Caco-2 (cell line): ENCODE measurements around the gene CAMK1D. TPM values are rescaled to one million over a fixed set of nuclear protein-coding genes. Genes with fewer than 3 reads are reported as not detected.

Experiments
- BruUV-seq: library from RNA; stranded (reverse); fragments of 400-500 nt; replicated peaks from 2 replicates; lab custom pipeline; 2021; lab: Mats Ljungman, UMichigan
- CTCF ChIA-PET: fragments of 300-600 bp; sonication (Branson Sonifier 250); formaldehyde crosslinking; loops from one replicate; lab custom pipeline; 2022; ENCODE audit warnings: antibody characterized with exemption; lab: Charles Lee
- POLR2A ChIA-PET: fragments of 300-600 bp; sonication (Branson Sonifier 250); formaldehyde crosslinking; loops from one replicate; lab custom pipeline; 2022; ENCODE audit warnings: antibody characterized with exemption; lab: Charles Lee
- DNase-seq, 2 experiments: peaks; one replicate each; pipeline versions ENCODE4 v3.0.0 to v3.0.0-alpha.2; 2020 to 2022
- H3K27me3 ChIP-seq: replicated peaks from 2 replicates; pipeline ENCODE4 v1.6.0; 2011; ENCODE audit warnings: low read length; ENCODE audit not compliant: control insufficient read depth, insufficient read depth
- H3K36me3 ChIP-seq: 2 replicates; pipeline ENCODE4 v1.5.1; 2011; ENCODE audit warnings: low read length; ENCODE audit not compliant: control insufficient read depth, insufficient read depth
- H3K4me1 ChIP-seq: fragments of 250-450 bp; sonication (Bioruptor Pico); 2 replicates; pipeline ENCODE4 v1.5.1; 2020; ENCODE audit warnings: mild to moderate bottlenecking
- H3K4me3 ChIP-seq: 2 replicates; pipeline ENCODE4 v1.5.1; 2011; ENCODE audit warnings: low read depth, mild to moderate bottlenecking, control low read depth, low read length
- H3K9me3 ChIP-seq: fragments of 250-450 bp; sonication (Bioruptor Pico); 2 replicates; pipeline ENCODE4 v1.5.1; 2020; ENCODE audit warnings: mild to moderate bottlenecking, moderate library complexity
- H3K27ac Mint-ChIP-seq: one replicate; pipeline ENCODE4 v1.8.0; 2022; ENCODE audit warnings: mixed read lengths; ENCODE audit not compliant: unreplicated experiment
- H3K27me3 Mint-ChIP-seq: one replicate; pipeline ENCODE4 v1.8.0; 2022; ENCODE audit warnings: mixed read lengths; ENCODE audit not compliant: insufficient read depth, unreplicated experiment
- H3K36me3 Mint-ChIP-seq: one replicate; pipeline ENCODE4 v1.8.0; 2022; ENCODE audit warnings: mild to moderate bottlenecking, mixed read lengths; ENCODE audit not compliant: insufficient read depth, unreplicated experiment
- H3K4me1 Mint-ChIP-seq: one replicate; pipeline ENCODE4 v1.8.0; 2022; ENCODE audit warnings: low read depth, mixed read lengths; ENCODE audit not compliant: unreplicated experiment
- H3K4me3 Mint-ChIP-seq: one replicate; pipeline ENCODE4 v1.8.0; 2022; ENCODE audit warnings: mild to moderate bottlenecking, moderate library complexity, mixed read lengths; ENCODE audit not compliant: unreplicated experiment
- H3K9me3 Mint-ChIP-seq: one replicate; pipeline ENCODE4 v1.8.0; 2022; ENCODE audit warnings: mixed read lengths; ENCODE audit not compliant: unreplicated experiment
- intact Hi-C: fragments of 100-400 bp; cut with micrococcal nuclease; formaldehyde crosslinking; loops from one replicate; pipeline ENCODE4 v1.10.0; 2022; ENCODE audit not compliant: unreplicated experiment
- total RNA-seq: library from RNA; stranded (reverse); gene quantifications from 2 replicates; pipeline ENCODE4 v1.2.3, GENCODE V29; 2022
- TF ChIP-seq, protein P1 (sequence below), 2 experiments: fragments of 200-600 bp in 1 of 2; IDR thresholded peaks; 1 replicate in 1 of 2; 2 replicates in 1 of 2; pipeline versions ENCODE4 v1.5.1 to v1.8.0; 2011 to 2022; ENCODE audit warnings: antibody characterized with exemption in 1 of 2, control low read depth in 1 of 2, inconsistent platforms in 1 of 2, low read depth in 1 of 2, low read length in 1 of 2, mild to moderate bottlenecking in 1 of 2, moderate library complexity in 1 of 2; ENCODE audit not compliant: insufficient read depth in 1 of 2, severe bottlenecking in 1 of 2, unreplicated experiment in 1 of 2

Gene CAMK1D
- total RNA-seq, 1 experiment from 2014 or later, result 10.9 TPM

DNA sequence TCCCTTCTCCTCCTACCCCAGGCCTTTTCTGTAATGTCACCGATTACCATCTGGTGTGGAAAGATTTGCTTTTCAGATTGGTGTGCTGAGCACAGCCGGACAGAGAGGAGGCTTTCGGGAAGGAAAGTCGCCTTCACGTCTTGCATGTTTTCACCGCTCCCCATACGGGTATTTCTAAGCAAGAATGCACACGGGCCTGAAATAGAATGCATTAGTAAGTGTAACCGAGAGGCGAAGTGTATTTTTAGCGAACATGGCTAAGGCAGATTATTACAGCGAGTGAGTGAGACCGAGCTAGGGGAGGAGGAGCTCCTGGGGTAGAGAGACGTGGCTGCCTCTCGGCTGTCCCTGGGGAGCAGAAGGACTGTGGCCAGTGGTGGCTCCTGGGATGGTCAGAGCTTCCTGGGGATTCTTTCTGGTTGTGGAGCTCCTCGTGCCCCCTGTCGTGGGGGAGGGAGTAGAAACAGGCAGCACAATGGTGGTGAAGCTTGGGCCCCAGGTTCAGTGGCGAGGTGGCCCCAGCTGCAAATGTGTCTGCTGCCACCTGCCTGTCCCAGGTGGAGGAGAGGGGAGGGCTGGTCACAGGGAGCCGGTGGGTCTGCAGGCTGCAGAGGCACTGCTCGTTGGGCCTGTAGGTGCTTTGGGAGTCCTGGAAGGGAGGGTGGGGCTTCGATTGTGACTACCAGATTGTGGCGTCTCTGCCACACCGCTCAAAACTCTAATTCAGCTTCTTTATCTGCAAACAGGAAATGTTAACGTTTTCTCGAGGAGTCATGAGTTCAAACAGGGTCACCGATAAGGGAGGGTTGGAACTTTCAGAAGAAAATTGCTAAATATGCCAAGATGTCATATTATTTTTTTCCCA, 135.8 kb downstream of the CAMK1D start:
- Histone ChIP-seq H3K27me3 (no peaks in the 10 kb centered on the region), H3K4me3 (peak overlapping the region; percentile 2; the same call in 1 of the 2 replicates), H3K36me3 (no peaks in the 10 kb centered on the region), H3K9me3 (peaks cover 7% of the 10 kb centered on the region; the same call in 1 of the 2 replicates), H3K4me1 (peaks cover 13% of the 10 kb centered on the region)
- no TSS peak for BruUV-seq
- CTCF ChIA-PET, result interaction anchor here (0.8 to 1.9 kb wide), 4 partner anchors 9 to 221 kb away, joined by 3 to 14 read pairs (median 4); no protein-coding TSS in a partner anchor
- Mint-ChIP-seq H3K4me1 (peaks cover 22% of the 10 kb centered on the region), H3K36me3 (no peaks in the 10 kb centered on the region), H3K4me3 (peak overlapping the region; percentile 56), H3K27ac (peak overlapping the region; percentile 60), H3K9me3 (no peaks in the 10 kb centered on the region), H3K27me3 (no peaks in the 10 kb centered on the region)
- DNase-seq, result peak; percentile 60 to 62
- intact Hi-C loops, result loop anchor here (1.0 to 5.0 kb wide), 2 partner anchors 133 to 221 kb away; no protein-coding TSS in a partner anchor
- TF ChIP-seq, protein P1, sequence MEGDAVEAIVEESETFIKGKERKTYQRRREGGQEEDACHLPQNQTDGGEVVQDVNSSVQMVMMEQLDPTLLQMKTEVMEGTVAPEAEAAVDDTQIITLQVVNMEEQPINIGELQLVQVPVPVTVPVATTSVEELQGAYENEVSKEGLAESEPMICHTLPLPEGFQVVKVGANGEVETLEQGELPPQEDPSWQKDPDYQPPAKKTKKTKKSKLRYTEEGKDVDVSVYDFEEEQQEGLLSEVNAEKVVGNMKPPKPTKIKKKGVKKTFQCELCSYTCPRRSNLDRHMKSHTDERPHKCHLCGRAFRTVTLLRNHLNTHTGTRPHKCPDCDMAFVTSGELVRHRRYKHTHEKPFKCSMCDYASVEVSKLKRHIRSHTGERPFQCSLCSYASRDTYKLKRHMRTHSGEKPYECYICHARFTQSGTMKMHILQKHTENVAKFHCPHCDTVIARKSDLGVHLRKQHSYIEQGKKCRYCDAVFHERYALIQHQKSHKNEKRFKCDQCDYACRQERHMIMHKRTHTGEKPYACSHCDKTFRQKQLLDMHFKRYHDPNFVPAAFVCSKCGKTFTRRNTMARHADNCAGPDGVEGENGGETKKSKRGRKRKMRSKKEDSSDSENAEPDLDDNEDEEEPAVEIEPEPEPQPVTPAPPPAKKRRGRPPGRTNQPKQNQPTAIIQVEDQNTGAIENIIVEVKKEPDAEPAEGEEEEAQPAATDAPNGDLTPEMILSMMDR (IDR thresholded peaks at IDR 0.05; ENCODE audit: insufficient read depth in 1 of 2, low read depth in 1 of 2, low read length in 1 of 2, severe bottlenecking in 1 of 2, unreplicated experiment in 1 of 2), result peak; percentile 27 to 35
- POLR2A ChIA-PET, result no interaction called here

DNA sequence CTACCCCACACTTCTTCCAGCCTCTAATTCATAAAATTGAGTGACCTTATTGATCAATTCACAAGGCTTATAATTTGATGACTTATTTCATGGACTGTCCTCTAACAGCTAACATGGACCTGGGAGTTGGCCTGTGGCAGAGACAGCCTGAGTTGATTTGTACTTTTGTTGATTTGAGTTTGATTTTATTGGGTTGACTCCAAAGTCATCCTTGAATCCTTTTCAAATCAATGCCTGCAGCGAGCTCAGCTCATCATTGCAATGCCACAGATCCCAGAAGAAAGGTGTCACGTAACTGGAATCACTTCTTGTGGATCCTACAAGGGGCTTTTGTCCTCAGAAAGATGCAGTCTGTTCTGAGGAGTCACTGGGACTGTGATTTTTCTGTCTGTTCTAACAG, 138.0 kb downstream of the CAMK1D start:
- CTCF ChIA-PET, result interaction anchor here (1.0 kb wide), 1 partner anchor 169 kb away, joined by 3 read pairs; no protein-coding TSS in a partner anchor
- Mint-ChIP-seq H3K4me3 (no peak overlapping the region), H3K27me3 (no peaks in the 10 kb centered on the region), H3K9me3 (no peaks in the 10 kb centered on the region), H3K27ac (no peak overlapping the region), H3K4me1 (peaks cover 25% of the 10 kb centered on the region), H3K36me3 (no peaks in the 10 kb centered on the region)
- Histone ChIP-seq H3K36me3 (no peaks in the 10 kb centered on the region), H3K4me3 (no peak overlapping the region), H3K9me3 (no peaks in the 10 kb centered on the region), H3K27me3 (no peaks in the 10 kb centered on the region), H3K4me1 (peaks cover 14% of the 10 kb centered on the region)
- TF ChIP-seq, protein P1 (IDR thresholded peaks at IDR 0.05; ENCODE audit: insufficient read depth in 1 of 2, low read depth in 1 of 2, low read length in 1 of 2, severe bottlenecking in 1 of 2, unreplicated experiment in 1 of 2), result no peak
- intact Hi-C loops, result loop anchor here (5.0 kb wide), 1 partner anchor 135 kb away; no protein-coding TSS in a partner anchor
- POLR2A ChIA-PET, result no interaction called here
- DNase-seq, result no peak
- BruUV-seq, result no TSS peak

DNA sequence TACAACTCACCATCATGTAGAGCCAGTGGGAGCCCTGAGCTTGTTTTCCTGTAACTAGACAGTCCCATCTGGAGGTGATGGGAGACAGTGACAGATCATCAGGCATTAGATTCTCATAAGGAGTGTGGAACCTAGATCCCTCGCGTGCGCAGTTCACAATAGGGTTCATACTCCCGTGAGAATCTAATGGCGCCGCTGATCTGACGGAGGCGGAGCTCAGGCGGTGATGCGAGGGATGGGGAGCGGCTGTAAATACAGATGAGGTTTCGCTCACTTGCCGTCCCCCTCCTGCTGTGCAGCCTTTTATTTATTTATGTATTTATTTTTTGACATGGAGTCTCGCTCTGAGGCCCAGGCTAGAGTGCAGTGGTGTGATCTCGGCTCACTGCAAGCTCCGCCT, 139.3 kb downstream of the CAMK1D start:
- H3K4me1 ChIP-seq, result peaks cover 14% of the 10 kb centered on the region
- Mint-ChIP-seq H3K27ac (no peak overlapping the region), H3K36me3 (no peaks in the 10 kb centered on the region), H3K9me3 (no peaks in the 10 kb centered on the region), H3K4me1 (peaks cover 25% of the 10 kb centered on the region), H3K4me3 (no peak overlapping the region), H3K27me3 (no peaks in the 10 kb centered on the region)
- no peak overlapping the region for H3K4me3 ChIP-seq
- no TSS peak for BruUV-seq
- H3K36me3 ChIP-seq, result no peaks in the 10 kb centered on the region
- TF ChIP-seq, protein P1 (IDR thresholded peaks at IDR 0.05; ENCODE audit: insufficient read depth in 1 of 2, low read depth in 1 of 2, low read length in 1 of 2, severe bottlenecking in 1 of 2, unreplicated experiment in 1 of 2), result no peak
- intact Hi-C loops, result loop anchor here (5.0 kb wide), 1 partner anchor 136 kb away; no protein-coding TSS in a partner anchor
- ChIA-PET CTCF (no interaction called here), POLR2A (no interaction called here)
- H3K9me3 ChIP-seq, result no peaks in the 10 kb centered on the region
- H3K27me3 ChIP-seq, result no peaks in the 10 kb centered on the region
- DNase-seq, result no peak
